ENCODE measurements around the gene SLC34A1. TPM values are rescaled to one million over a fixed set of nuclear protein-coding genes. Genes with fewer than 3 reads are reported as not detected.

Gene SLC34A1
- total and polyA plus RNA-seq, 2 experiments from 2014 or later: not detected

DNA sequence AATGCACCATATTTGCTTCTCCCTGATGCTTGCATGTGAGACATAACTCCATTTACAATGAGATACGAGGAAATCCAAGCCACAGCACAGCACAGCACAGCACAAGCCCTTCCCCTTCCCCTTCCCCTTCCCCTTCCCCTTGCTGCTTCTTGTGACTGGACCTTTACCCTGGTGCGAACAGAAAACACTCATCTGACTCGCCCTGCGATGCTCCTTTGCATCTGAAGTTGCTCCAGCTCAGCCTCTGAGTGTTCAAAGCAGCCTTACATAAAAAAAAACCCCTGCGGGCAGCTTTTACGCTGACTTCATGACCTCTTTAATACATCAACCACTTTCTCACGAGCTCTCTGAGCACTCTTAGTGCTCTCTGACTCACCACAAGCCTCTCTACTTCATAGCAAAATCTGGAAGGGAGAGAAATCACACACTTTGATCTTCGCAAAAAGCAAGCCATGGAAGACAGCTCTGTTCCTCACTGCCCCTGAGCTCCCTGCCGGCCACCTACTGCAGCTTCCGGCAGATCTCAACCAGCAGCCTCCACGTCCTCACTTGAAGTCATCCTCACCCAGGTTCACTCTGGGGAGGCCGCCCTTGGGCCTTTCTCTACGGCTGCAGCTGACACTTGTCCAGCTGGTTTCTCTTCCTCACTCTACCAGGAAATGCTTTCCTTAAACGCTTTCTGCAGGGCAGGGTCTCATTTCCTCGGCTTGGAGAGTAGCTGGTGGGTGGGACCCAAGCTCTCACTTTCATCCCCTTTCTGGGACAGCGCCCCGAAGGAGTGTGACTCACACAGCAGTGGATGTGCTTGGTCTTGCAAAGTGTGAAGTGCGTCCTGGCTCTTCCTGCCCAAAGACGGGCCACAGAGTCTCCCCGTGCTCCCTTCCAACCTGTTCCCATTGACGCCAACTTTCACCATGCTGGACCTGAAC, 5.3 kb downstream of the SLC34A1 start:
- Histone ChIP-seq H3K4me2 (no peak overlapping the region), H3K79me2 (replicated peaks; ENCODE audit: insufficient read depth) (no peaks in the 10 kb centered on the region), H3K9me2 (ENCODE audit: insufficient read depth) (no peaks in the 10 kb centered on the region), H3K27me3 (ENCODE audit: insufficient read depth) (peaks cover 18% of the 10 kb centered on the region; the same call in 1 of the 2 replicates), H3K4me1 (ENCODE audit: insufficient read depth) (no peaks in the 10 kb centered on the region), H3K36me3 (ENCODE audit: insufficient read depth) (no peaks in the 10 kb centered on the region), H3K27ac (ENCODE audit: low read depth) (no peak overlapping the region), H3F3A (replicated peaks; ENCODE audit: low read depth) (0 out of 2 replicates have a peak, but pooled peaks cover 8% of the 10 kb centered on the region), H4K20me1 (replicated peaks; ENCODE audit: insufficient read depth) (no peaks in the 10 kb centered on the region), H3K4me3 (no peak overlapping the region), H2AFZ (no peak overlapping the region; the same call in 1 of the 2 replicates)
- Mint-ChIP-seq H3K9me3 (no peaks in the 10 kb centered on the region), H3K4me3 (no peak overlapping the region), H3K27ac (no peak overlapping the region), H3K4me1 (peaks cover 21% of the 10 kb centered on the region), H3K36me3 (ENCODE audit: low read depth) (no peaks in the 10 kb centered on the region; the same call in 2 of the 3 replicates), H3K27me3 (ENCODE audit: insufficient read depth, low read depth, poor library complexity) (peaks cover 31% of the 10 kb centered on the region)
- no peak for ATAC-seq
- no peak for DNase-seq (ENCODE audit: low spot score)
- TF ChIP-seq STAT1 (IDR thresholded peaks at IDR 0.05; ENCODE audit: unreplicated experiment) (no peak), JUNB (IDR thresholded peaks at IDR 0.05; ENCODE audit: unreplicated experiment) (no peak), NANOG (IDR thresholded peaks at IDR 0.05; ENCODE audit: borderline replicate concordance) (no peak), POLR2AphosphoS5 (IDR thresholded peaks at IDR 0.05; ENCODE audit: low read depth) (no peak), ZNF114 (CRISPR knock-in tag; IDR thresholded peaks at IDR 0.05) (no peak), CREB1 (CRISPR knock-in tag; IDR thresholded peaks at IDR 0.05; ENCODE audit: low read depth) (no peak), EZH2 (IDR thresholded peaks at IDR 0.05; ENCODE audit: low read depth, unreplicated experiment) (no peak), ETS1 (IDR thresholded peaks at IDR 0.05) (no peak), ZNF462 (CRISPR knock-in tag; IDR thresholded peaks at IDR 0.05) (no peak), EZH2phosphoT487 (IDR thresholded peaks at IDR 0.05; ENCODE audit: unreplicated experiment) (no peak), CTCF (conservative IDR thresholded peaks at IDR 0.05; ENCODE audit: low read depth in 2 of 2) (no peak), ZNF331 (CRISPR knock-in tag; IDR thresholded peaks at IDR 0.05; ENCODE audit: low read depth) (no peak)
- TF ChIP-seq, protein P1, sequence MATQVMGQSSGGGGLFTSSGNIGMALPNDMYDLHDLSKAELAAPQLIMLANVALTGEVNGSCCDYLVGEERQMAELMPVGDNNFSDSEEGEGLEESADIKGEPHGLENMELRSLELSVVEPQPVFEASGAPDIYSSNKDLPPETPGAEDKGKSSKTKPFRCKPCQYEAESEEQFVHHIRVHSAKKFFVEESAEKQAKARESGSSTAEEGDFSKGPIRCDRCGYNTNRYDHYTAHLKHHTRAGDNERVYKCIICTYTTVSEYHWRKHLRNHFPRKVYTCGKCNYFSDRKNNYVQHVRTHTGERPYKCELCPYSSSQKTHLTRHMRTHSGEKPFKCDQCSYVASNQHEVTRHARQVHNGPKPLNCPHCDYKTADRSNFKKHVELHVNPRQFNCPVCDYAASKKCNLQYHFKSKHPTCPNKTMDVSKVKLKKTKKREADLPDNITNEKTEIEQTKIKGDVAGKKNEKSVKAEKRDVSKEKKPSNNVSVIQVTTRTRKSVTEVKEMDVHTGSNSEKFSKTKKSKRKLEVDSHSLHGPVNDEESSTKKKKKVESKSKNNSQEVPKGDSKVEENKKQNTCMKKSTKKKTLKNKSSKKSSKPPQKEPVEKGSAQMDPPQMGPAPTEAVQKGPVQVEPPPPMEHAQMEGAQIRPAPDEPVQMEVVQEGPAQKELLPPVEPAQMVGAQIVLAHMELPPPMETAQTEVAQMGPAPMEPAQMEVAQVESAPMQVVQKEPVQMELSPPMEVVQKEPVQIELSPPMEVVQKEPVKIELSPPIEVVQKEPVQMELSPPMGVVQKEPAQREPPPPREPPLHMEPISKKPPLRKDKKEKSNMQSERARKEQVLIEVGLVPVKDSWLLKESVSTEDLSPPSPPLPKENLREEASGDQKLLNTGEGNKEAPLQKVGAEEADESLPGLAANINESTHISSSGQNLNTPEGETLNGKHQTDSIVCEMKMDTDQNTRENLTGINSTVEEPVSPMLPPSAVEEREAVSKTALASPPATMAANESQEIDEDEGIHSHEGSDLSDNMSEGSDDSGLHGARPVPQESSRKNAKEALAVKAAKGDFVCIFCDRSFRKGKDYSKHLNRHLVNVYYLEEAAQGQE (IDR thresholded peaks at IDR 0.05; ENCODE audit: unreplicated experiment): no peak

Data from GM23338 (cell line).